ENCODE results near the gene FYN. TPM values are rescaled to one million over a fixed set of nuclear protein-coding genes. Genes with fewer than 3 reads are reported as not detected.

The FYN gene
- total and polyA plus RNA-seq, 9 of the 15 experiments (the other 6 are each of a cell fraction or from before 2014, with no cell fraction given), result 2.9 to 22.1 (median 11.4) TPM

DNA sequence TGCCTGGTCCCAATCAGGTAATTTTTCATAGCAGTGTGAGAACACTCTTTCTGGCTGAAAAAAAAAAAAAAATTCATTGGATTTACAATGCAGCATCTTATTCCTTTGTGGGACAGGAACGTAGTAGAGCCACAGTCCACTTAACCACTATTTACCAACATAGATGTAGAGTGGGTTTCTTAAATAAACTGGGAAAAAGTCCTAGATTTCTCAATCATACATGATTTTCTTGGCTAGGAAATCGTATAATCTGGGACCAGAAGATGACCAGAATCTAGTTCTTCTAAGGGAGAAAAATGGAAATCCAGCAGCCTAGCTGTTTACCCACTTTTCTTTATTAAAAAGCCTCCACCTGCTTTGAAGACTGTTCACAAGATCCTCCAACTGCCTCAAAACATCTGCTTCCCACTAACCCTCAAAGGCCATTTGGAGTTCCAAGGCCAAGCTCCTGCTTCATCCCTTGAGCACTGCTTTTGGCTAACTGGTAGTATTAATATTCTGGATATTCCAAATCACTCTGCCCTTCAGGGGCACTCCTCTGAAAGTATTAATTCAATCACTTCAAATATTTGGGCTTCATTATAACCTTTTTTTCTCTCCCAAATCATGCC is 70.4 kb downstream of the FYN start:
- H3K4me1 ChIP-seq (replicated peaks in 1 of 2; ENCODE audit: control insufficient read depth in 2 of 2, insufficient read depth in 2 of 2, low read length in 2 of 2), result peaks cover 0 to 26% of the 10 kb centered on the region in 2 experiments; a peak in 3 of 5 replicates
- no TSS peak for BruUV-seq (replicated peaks)
- intact Hi-C loops (cut with micrococcal nuclease) (loop anchor here (5.0 kb wide), 2 partner anchors 69 to 194 kb away; partner anchors contain the start of gene FYN), in situ Hi-C loops (cut with MboI) (no loop called here)
- no peaks in the 10 kb centered on the region for H3K9me1 ChIP-seq (ENCODE audit: control insufficient read depth, insufficient read depth, low read length)
- 22% methylated on average over 2 of the region's 2 CpGs for WGBS (ENCODE audit: insufficient coverage, low coverage, missing lambda C conversion rate)
- no peaks in the 10 kb centered on the region; a peak in 3 of 5 replicates for H3K27me3 ChIP-seq (ENCODE audit: control insufficient read depth in 2 of 2, insufficient read depth in 2 of 2, low read length in 2 of 2)
- no peaks in the 10 kb centered on the region for H4K20me1 ChIP-seq (replicated peaks; ENCODE audit: control insufficient read depth, insufficient read depth, low read length)
- no peak overlapping the region for H3K4me3 ChIP-seq
- H3K4me2 ChIP-seq (ENCODE audit: insufficient read depth, low read length), result no peak overlapping the region
- no peaks in the 10 kb centered on the region for H3K9me3 ChIP-seq (replicated peaks; ENCODE audit: control insufficient read depth, insufficient read depth, low read depth, low read length)
- CTCF ChIA-PET (ENCODE audit: low intra/inter-chr PET ratio), result no interaction called here
- TF ChIP-seq, protein P1, sequence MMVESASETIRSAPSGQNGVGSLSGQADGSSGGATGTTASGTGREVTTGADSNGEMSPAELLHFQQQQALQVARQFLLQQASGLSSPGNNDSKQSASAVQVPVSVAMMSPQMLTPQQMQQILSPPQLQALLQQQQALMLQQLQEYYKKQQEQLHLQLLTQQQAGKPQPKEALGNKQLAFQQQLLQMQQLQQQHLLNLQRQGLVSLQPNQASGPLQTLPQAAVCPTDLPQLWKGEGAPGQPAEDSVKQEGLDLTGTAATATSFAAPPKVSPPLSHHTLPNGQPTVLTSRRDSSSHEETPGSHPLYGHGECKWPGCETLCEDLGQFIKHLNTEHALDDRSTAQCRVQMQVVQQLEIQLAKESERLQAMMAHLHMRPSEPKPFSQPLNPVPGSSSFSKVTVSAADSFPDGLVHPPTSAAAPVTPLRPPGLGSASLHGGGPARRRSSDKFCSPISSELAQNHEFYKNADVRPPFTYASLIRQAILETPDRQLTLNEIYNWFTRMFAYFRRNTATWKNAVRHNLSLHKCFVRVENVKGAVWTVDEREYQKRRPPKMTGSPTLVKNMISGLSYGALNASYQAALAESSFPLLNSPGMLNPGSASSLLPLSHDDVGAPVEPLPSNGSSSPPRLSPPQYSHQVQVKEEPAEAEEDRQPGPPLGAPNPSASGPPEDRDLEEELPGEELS (CRISPR knock-in tag; IDR thresholded peaks at IDR 0.05; ENCODE audit: borderline replicate concordance), result no peak
- TF ChIP-seq ZNF253 (CRISPR knock-in tag; conservative IDR thresholded peaks at IDR 0.05), result no peak
- no peak for TF ChIP-seq RHOXF2B (CRISPR knock-in tag; conservative IDR thresholded peaks at IDR 0.05)
- no peak for TF ChIP-seq PHTF2 (CRISPR knock-in tag; IDR thresholded peaks at IDR 0.05)
- no peak for TF ChIP-seq ZNF41 (CRISPR knock-in tag; conservative IDR thresholded peaks at IDR 0.05)
- TF ChIP-seq SAFB (IDR thresholded peaks at IDR 0.05; ENCODE audit: borderline replicate concordance, low read depth, low read length), result no peak
- TF ChIP-seq, protein P2, sequence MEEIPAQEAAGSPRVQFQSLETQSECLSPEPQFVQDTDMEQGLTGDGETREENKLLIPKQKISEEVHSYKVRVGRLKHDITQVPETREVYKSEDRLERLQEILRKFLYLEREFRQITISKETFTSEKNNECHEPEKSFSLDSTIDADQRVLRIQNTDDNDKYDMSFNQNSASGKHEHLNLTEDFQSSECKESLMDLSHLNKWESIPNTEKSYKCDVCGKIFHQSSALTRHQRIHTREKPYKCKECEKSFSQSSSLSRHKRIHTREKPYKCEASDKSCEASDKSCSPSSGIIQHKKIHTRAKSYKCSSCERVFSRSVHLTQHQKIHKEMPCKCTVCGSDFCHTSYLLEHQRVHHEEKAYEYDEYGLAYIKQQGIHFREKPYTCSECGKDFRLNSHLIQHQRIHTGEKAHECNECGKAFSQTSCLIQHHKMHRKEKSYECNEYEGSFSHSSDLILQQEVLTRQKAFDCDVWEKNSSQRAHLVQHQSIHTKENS (CRISPR knock-in tag; IDR thresholded peaks at IDR 0.05), result no peak
- no peak for TF ChIP-seq ZNF274 (IDR thresholded peaks at IDR 0.05; ENCODE audit: borderline replicate concordance, low read depth, low read length)
- H3K36me3 ChIP-seq (ENCODE audit: control insufficient read depth, insufficient read depth, low read length), result no peaks in the 10 kb centered on the region
- no peaks in the 10 kb centered on the region for H3K79me2 ChIP-seq (ENCODE audit: control insufficient read depth, insufficient read depth, low read length)
- H3K9ac ChIP-seq (ENCODE audit: insufficient read depth in 1 of 2, low read depth in 2 of 2, low read length in 2 of 2), result no peak overlapping the region
- POLR2A ChIA-PET, result interaction anchor here (1.0 kb wide), 1 partner anchor 22 kb away, joined by 3 read pairs; no protein-coding TSS in a partner anchor
- ATAC-seq (no peak), FAIRE-seq (no peak), DNase-seq (ENCODE audit: extremely low read depth in 1 of 4, low spot score in 3 of 4) (no peak)
- H2AFZ ChIP-seq (ENCODE audit: low read depth, low read length), result no peak overlapping the region
- no peak overlapping the region for H3K27ac ChIP-seq (ENCODE audit: extremely low read depth, low read depth, low read length)

Data from K562 (cell line).